Measurements from ENCODE around the gene ASB13. TPM values are rescaled to one million over a fixed set of nuclear protein-coding genes. Genes with fewer than 3 reads are reported as not detected.

ASB13 gene
- total and polyA plus RNA-seq, 2 donors from 2014 or later: 47.7 to 95.1 TPM

- intact Hi-C loops (cut with DNase I): no loop called here
- Histone ChIP-seq H3K27me3 (ENCODE audit: control insufficient read depth, insufficient read depth, low read length) (no peaks in the 10 kb centered on the region), H3K4me1 (ENCODE audit: control insufficient read depth in 2 of 3, insufficient read depth in 2 of 3, low read depth in 1 of 3, low read length in 3 of 3) (peaks cover 2 to 5% (median 3%) of the 10 kb centered on the region in 3 donors), H3K9me3 (ENCODE audit: control insufficient read depth in 2 of 3, insufficient read depth in 1 of 3, low read length in 3 of 3) (no peaks in the 10 kb centered on the region), H3K27ac (ENCODE audit: low read depth in 2 of 2, low read length in 2 of 2) (no peak overlapping the region), H3K4me3 (ENCODE audit: low read length in 3 of 3) (no peak overlapping the region), H3K9ac (ENCODE audit: low read length in 3 of 3) (no peak overlapping the region), H3K36me3 (ENCODE audit: control insufficient read depth in 2 of 3, insufficient read depth in 3 of 3, low read length in 3 of 3) (no peaks in the 10 kb centered on the region)
- DNase-seq: peak in 2 of 5 donors; percentile 37 to 46
- TF ChIP-seq, protein P1, sequence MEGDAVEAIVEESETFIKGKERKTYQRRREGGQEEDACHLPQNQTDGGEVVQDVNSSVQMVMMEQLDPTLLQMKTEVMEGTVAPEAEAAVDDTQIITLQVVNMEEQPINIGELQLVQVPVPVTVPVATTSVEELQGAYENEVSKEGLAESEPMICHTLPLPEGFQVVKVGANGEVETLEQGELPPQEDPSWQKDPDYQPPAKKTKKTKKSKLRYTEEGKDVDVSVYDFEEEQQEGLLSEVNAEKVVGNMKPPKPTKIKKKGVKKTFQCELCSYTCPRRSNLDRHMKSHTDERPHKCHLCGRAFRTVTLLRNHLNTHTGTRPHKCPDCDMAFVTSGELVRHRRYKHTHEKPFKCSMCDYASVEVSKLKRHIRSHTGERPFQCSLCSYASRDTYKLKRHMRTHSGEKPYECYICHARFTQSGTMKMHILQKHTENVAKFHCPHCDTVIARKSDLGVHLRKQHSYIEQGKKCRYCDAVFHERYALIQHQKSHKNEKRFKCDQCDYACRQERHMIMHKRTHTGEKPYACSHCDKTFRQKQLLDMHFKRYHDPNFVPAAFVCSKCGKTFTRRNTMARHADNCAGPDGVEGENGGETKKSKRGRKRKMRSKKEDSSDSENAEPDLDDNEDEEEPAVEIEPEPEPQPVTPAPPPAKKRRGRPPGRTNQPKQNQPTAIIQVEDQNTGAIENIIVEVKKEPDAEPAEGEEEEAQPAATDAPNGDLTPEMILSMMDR (IDR thresholded peaks at IDR 0.05; ENCODE audit: borderline replicate concordance, extremely low read depth, insufficient read depth): no peak
- FAIRE-seq: no peak
These were observed 47.6 kb downstream of the ASB13 start for GRCh38 chr10:5618829-5619228.

GRCh38 chr10:5618042-5618441 is 48.4 kb downstream of the ASB13 start:
- Histone ChIP-seq H3K27ac (ENCODE audit: low read depth in 2 of 2, low read length in 2 of 2) (no peak overlapping the region), H3K36me3 (ENCODE audit: control insufficient read depth in 2 of 3, insufficient read depth in 3 of 3, low read length in 3 of 3) (no peaks in the 10 kb centered on the region), H3K4me3 (ENCODE audit: low read length in 3 of 3) (no peak overlapping the region), H3K27me3 (ENCODE audit: control insufficient read depth, insufficient read depth, low read length) (no peaks in the 10 kb centered on the region), H3K9me3 (ENCODE audit: control insufficient read depth in 2 of 3, insufficient read depth in 1 of 3, low read length in 3 of 3) (no peaks in the 10 kb centered on the region), H3K9ac (ENCODE audit: low read length in 3 of 3) (no peak overlapping the region), H3K4me1 (ENCODE audit: control insufficient read depth in 2 of 3, insufficient read depth in 2 of 3, low read depth in 1 of 3, low read length in 3 of 3) (peaks cover 2 to 5% (median 3%) of the 10 kb centered on the region in 3 donors)
- TF ChIP-seq, protein P1 (IDR thresholded peaks at IDR 0.05; ENCODE audit: borderline replicate concordance, extremely low read depth, insufficient read depth): no peak
- intact Hi-C loops (cut with DNase I): no loop called here
- FAIRE-seq (no peak), DNase-seq (peak in 1 of 5 donors; percentile 24)

- no peaks in the 10 kb centered on the region for H3K36me3 ChIP-seq (ENCODE audit: control insufficient read depth in 2 of 3, insufficient read depth in 3 of 3, low read length in 3 of 3)
- peaks cover 0 to 5% (median 3%) of the 10 kb centered on the region in 3 donors for H3K4me1 ChIP-seq (ENCODE audit: control insufficient read depth in 2 of 3, insufficient read depth in 2 of 3, low read depth in 1 of 3, low read length in 3 of 3)
- H3K4me3 ChIP-seq (ENCODE audit: low read length in 3 of 3): no peak overlapping the region
- intact Hi-C loops (cut with DNase I): no loop called here
- H3K9ac ChIP-seq (ENCODE audit: low read length in 3 of 3): no peak overlapping the region
- no peaks in the 10 kb centered on the region for H3K9me3 ChIP-seq (ENCODE audit: control insufficient read depth in 2 of 3, insufficient read depth in 1 of 3, low read length in 3 of 3)
- no peak overlapping the region for H3K27ac ChIP-seq (ENCODE audit: low read depth in 2 of 2, low read length in 2 of 2)
- DNase-seq (peak in 1 of 5 donors; percentile 66), FAIRE-seq (no peak)
- H3K27me3 ChIP-seq (ENCODE audit: control insufficient read depth, insufficient read depth, low read length): no peaks in the 10 kb centered on the region
- TF ChIP-seq, protein P1 (IDR thresholded peaks at IDR 0.05; ENCODE audit: borderline replicate concordance, extremely low read depth, insufficient read depth): no peak
These were observed 48.9 kb downstream of the ASB13 start for GRCh38 chr10:5617521-5617920.

DNA sequence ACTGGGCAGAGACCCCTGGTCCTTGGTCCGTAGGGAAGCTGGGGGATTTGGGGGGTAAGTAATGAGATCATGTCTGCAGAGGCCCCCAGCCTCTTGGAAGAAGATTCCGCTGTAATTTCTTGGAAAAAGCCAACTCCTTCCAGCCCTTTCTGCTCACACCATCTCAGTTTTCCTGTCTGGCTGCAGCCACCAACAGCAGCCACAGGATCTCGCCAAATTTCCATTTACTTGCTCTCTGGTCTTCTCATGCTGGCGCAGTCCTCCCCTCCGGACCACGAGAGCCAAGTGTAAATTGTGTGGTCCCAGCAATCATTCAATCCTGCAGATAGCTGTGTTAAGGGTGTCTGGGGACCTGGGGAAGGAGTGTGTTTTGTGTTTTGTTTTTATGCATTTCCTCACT is 49.6 kb downstream of the ASB13 start:
- Histone ChIP-seq H3K9me3 (ENCODE audit: control insufficient read depth in 2 of 3, insufficient read depth in 1 of 3, low read length in 3 of 3) (no peaks in the 10 kb centered on the region), H3K36me3 (ENCODE audit: control insufficient read depth in 2 of 3, insufficient read depth in 3 of 3, low read length in 3 of 3) (no peaks in the 10 kb centered on the region), H3K4me3 (ENCODE audit: low read length in 3 of 3) (no peak overlapping the region), H3K4me1 (ENCODE audit: control insufficient read depth in 2 of 3, insufficient read depth in 2 of 3, low read depth in 1 of 3, low read length in 3 of 3) (peaks cover under 1 to 5% (median 3%) of the 10 kb centered on the region in 3 donors), H3K9ac (ENCODE audit: low read length in 3 of 3) (no peak overlapping the region), H3K27me3 (ENCODE audit: control insufficient read depth, insufficient read depth, low read length) (no peaks in the 10 kb centered on the region), H3K27ac (ENCODE audit: low read depth in 2 of 2, low read length in 2 of 2) (no peak overlapping the region)
- DNase-seq (peak in 1 of 5 donors; percentile 29), FAIRE-seq (no peak)
- TF ChIP-seq, protein P1 (IDR thresholded peaks at IDR 0.05; ENCODE audit: borderline replicate concordance, extremely low read depth, insufficient read depth): no peak
- intact Hi-C loops (cut with DNase I): no loop called here

All from kidney (tissue), 14 donors.